IPS-18c (cell line): ENCODE measurements around the gene NR4A1.

Experiments
- H3K4me3 ChIP-seq: 2 replicates; pipeline ENCODE4 v1.7.0; 2013; ENCODE audit warnings: low read depth, mild to moderate bottlenecking, low read length, moderate library complexity; ENCODE audit not compliant: insufficient read depth
- H3K9me3 ChIP-seq: one replicate; pipeline ENCODE4 v1.6.1; 2013; ENCODE audit warnings: mild to moderate bottlenecking, low read length, moderate library complexity; ENCODE audit not compliant: control insufficient read depth, insufficient read depth

The NR4A1 gene

DNA sequence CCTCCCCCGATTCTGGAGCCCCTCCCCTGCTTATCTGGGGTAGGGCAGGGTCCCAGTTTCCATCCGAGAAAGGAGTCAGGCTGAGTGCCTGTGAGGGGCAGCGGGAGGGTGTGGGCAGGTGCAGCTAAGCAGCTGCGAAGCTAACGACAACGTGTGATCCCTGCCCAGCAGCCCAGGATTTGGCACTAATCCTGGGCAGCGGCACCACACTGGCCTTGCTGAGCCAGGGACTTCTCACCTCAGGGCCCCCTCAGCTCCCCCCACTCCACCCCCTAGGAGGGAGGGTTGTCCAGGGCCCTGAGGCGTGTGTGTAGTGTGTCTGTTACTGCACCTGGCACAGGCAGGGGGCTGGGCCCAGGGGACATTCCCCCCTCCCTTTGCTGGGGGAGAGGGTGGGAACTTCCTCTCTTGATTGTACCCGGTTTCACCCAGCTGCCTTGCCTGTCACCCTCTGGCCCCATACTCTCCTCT lies 30.1 kb downstream of the NR4A1 start:
- H3K4me3 ChIP-seq, result no peak overlapping the region

DNA sequence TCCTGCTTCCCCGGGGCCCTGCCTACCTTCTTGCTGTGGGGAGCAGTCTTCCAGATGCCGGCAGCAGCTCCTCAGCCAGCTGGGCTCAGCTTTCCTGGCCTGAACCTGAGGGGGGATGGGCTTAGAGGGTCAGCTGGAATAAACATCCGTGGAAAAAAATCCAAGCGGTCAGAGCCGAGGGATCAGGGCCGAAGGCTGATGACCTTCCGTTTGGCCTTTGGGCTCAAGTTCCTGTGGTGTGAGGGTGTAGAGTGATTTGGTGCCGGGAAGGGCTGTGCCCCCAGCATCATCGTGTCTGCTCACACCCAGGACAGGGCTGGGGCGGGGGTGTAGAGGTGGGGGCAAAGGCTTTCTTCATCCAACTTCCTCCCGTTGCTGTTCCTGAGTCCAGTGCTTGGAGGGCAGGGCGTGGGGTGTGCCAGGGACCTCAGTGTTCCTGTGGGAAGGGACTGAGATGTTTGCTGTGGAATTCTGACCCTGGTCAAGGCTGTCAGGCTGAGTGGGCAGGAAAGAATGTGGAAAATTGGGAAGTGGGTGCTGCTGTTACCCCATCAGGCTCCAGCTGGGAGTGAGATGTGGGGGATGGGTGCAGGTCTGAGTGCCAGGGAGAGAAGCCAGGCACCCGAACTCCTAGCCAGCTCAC lies 30.9 kb downstream of the NR4A1 start:
- no peaks in the 10 kb centered on the region for H3K9me3 ChIP-seq

More for the DNA sequence above, 30.1 kb downstream of the NR4A1 start:
- no peaks in the 10 kb centered on the region for H3K9me3 ChIP-seq

GRCh38 chr12:52082669-52082987 lies 31.4 kb downstream of the NR4A1 start:
- Histone ChIP-seq H3K4me3 (no peak overlapping the region), H3K9me3 (no peaks in the 10 kb centered on the region)

More for the DNA sequence above, 30.9 kb downstream of the NR4A1 start:
- no peak overlapping the region for H3K4me3 ChIP-seq

- Histone ChIP-seq H3K9me3 (no peaks in the 10 kb centered on the region), H3K4me3 (no peak overlapping the region)
These were observed 31.9 kb downstream of the NR4A1 start for GRCh38 chr12:52082988-52083637.

DNA sequence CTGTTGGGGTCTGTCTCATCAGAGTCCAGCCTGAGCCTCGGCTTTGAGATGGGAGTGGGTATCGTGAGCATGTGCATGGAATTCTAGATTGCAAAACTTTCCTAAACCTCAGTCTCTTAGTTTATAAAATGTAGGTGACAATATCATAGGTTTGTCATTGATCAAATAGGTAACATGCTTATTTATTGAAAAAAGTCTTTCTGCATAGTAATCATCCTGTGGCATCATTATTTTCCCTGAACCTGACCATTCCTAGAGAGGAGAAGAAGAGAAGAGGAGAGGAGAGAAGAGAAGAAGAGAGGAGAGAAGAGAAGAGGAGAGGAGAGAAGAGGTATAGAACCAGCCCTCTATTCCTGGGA lies 32.4 kb downstream of the NR4A1 start:
- H3K9me3 ChIP-seq, result no peaks in the 10 kb centered on the region
- no peak overlapping the region for H3K4me3 ChIP-seq

- H3K4me3 ChIP-seq, result no peak overlapping the region
- H3K9me3 ChIP-seq, result no peaks in the 10 kb centered on the region
These were observed 33.4 kb downstream of the NR4A1 start for GRCh38 chr12:52084491-52085231.

- no peaks in the 10 kb centered on the region for H3K9me3 ChIP-seq
- H3K4me3 ChIP-seq, result no peak overlapping the region
These were observed 34.5 kb downstream of the NR4A1 start for GRCh38 chr12:52085682-52086180.

- H3K9me3 ChIP-seq, result no peaks in the 10 kb centered on the region
- no peak overlapping the region for H3K4me3 ChIP-seq
These were observed 35.1 kb downstream of the NR4A1 start for GRCh38 chr12:52086366-52086765.

DNA sequence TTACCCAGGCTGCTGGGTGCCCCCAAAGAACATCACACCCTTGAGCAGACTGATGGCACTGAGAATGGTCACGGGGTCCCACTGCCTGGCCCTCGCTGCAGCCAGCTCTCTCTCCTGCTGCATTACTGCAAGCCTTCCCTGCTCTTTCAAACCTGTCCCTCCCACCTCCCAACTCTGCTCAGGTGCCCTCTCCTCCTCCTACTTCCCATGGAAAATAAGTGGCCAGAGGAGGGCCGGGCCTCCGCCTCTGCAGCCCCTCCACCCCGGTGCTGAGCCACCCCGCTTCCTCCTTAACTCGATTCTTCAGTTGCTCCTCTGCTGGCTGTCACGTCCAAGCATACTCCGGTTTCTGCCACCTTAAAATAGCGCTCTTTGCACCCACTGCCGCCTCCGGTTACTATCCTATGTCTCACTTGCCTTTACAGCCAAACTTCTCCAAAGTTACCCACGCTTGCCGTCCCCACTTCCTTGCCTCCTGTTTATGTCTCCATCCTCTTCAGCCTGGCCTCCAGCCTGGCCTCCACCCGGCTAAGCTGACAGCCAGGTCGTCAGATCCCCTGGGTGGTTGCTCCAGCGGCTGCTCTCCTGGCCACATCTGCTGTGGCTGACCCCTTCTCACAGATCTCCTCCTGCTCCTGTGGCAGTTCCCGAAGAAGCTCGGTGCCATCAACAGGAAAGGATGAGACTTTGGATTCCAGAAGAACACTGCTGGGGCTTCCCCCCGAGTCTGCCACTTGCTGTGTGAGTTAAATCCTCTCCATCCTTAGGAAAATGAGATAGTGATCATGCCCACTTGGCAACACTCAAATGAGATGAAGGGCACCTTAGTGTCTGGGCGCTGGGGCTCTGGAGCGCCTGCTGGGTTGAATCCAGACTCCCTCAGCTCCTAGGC lies 35.9 kb downstream of the NR4A1 start:
- H3K4me3 ChIP-seq, result no peak overlapping the region
- H3K9me3 ChIP-seq, result no peaks in the 10 kb centered on the region

- no peak overlapping the region for H3K4me3 ChIP-seq
- H3K9me3 ChIP-seq, result no peaks in the 10 kb centered on the region
These were observed 36.9 kb downstream of the NR4A1 start for GRCh38 chr12:52087961-52088820.

DNA sequence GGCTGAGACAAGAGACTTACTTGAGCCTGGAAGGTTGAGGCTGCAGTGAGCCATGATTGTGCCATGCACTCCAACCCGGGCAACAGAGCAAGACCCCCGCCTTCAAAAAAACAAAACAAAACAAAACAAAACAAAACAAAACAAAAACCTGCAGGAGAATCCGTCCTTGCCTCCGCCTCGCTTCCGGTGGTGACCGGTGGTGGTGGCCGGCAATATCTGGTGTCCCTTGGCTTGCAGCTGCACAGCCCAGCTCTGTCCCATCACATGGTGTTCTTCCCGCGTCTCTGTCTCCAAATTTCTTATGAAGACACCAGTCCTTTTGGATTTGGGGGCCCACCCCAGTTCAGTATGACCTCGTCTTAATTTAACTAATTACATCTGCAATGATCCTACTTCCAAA lies 38.2 kb downstream of the NR4A1 start:
- Histone ChIP-seq H3K4me3 (no peak overlapping the region), H3K9me3 (no peaks in the 10 kb centered on the region)

DNA sequence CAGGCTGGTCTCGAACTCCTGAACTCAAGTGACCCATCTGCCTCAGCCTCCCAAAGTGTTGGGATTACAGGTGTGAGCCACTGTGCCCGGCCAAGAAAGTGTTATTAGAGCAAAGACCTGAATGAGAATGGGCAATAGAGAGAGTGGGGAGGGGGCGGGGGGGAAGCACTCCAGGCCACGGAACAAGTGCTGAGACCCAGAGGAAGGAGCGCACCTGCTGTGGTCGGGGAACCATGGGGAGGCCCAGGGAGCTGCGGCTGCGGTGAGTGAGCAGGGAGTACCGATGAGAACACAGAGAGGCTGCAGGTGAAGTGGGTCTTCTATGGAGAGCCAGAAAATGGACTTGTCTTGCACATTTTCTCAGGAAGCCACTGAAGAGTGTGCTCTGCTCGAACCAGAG lies 39.0 kb downstream of the NR4A1 start:
- no peak overlapping the region for H3K4me3 ChIP-seq

DNA sequence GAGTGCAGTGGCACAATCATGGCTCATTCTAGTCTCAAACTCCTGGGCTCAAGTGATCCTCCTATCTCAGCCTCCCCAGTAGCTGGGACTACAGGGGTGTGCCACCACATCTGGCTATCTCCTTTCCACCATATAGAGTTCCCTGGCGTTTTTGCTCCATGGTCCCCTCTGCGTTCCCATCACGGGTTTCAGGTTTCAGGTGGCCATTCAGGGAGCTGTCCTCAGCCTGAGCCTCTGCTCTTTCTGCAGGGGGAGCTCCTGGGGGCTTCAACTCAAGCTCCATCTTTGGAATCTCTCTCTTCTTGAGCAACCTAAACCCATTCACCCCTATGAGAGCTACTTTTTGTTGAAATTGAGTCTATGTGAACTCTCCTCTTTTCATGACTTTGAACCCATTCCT lies 39.8 kb downstream of the NR4A1 start:
- H3K9me3 ChIP-seq, result no peaks in the 10 kb centered on the region
- no peak overlapping the region for H3K4me3 ChIP-seq

More for the DNA sequence above, 39.0 kb downstream of the NR4A1 start:
- H3K9me3 ChIP-seq, result no peaks in the 10 kb centered on the region

DNA sequence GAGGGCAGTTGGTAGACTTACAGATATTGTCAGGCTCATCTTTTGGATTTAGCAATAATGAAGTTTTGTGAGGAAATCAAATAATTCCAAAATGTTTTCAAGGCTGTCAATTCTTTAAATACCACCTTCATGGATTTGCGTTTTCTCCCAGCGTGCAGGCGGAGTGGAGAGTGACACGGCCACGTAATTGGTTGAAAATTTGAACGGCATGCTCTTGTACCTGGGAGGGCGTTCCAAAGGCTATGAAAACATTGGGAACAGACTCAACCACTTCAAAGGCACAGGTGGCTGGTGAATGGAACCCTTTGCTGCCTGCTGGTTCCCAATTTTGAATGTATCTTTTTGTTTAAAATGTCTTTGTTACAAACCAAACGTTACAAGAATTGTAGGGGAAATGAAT lies 40.6 kb downstream of the NR4A1 start:
- no peaks in the 10 kb centered on the region for H3K9me3 ChIP-seq
- H3K4me3 ChIP-seq, result no peak overlapping the region

DNA sequence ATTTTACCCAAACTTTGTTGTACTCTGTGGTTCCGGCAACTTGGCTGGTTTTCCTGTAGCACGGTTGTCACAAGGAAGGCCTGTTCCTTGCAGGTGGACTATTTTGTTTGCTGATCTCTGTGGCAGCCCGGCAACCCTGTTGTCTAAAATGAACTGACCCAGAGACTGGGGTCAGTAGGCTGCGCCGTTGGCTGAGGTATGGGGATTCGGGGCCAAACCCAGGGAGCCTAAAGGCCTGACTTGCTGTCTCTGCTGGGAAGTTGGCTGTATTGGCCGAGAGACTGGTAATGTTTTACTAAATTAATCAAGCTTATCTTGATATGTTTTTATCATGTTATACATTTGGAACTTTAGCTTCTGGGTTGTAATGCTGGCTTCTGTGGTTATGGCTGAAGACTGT lies 42.1 kb downstream of the NR4A1 start:
- H3K9me3 ChIP-seq, result no peaks in the 10 kb centered on the region
- H3K4me3 ChIP-seq, result no peak overlapping the region

GRCh38 chr12:52096332-52097044 lies 45.2 kb downstream of the NR4A1 start:
- Histone ChIP-seq H3K4me3 (no peak overlapping the region), H3K9me3 (no peaks in the 10 kb centered on the region)
